ENCODE results near the gene HOXD13. TPM values are rescaled to one million over a fixed set of nuclear protein-coding genes. Genes with fewer than 3 reads are reported as not detected.

The HOXD13 gene
- total and polyA plus RNA-seq, 2 donors (not counting 1 experiment from before 2014, with no cell fraction given) = not detected

- Mint-ChIP-seq H3K27ac (no peak overlapping the region), H3K4me1 (peaks cover 5% of the 10 kb centered on the region), H3K9me3 (ENCODE audit: insufficient read depth) (peaks cover 2% of the 10 kb centered on the region), H3K27me3 (peaks cover 76% of the 10 kb centered on the region), H3K4me3 (no peak overlapping the region)
- H3K36me3 ChIP-seq (replicated peaks in 1 of 2; ENCODE audit: control extremely low read depth in 1 of 2, control insufficient read depth in 1 of 2, extremely low read depth in 1 of 2, insufficient read depth in 2 of 2, low read length in 1 of 2) = no peaks in the 10 kb centered on the region
- TF ChIP-seq EZH2 (IDR thresholded peaks at IDR 0.05; ENCODE audit: borderline replicate concordance, insufficient read depth, low read depth, low read length, poor library complexity, severe bottlenecking) = no peak
- TF ChIP-seq, protein P1, sequence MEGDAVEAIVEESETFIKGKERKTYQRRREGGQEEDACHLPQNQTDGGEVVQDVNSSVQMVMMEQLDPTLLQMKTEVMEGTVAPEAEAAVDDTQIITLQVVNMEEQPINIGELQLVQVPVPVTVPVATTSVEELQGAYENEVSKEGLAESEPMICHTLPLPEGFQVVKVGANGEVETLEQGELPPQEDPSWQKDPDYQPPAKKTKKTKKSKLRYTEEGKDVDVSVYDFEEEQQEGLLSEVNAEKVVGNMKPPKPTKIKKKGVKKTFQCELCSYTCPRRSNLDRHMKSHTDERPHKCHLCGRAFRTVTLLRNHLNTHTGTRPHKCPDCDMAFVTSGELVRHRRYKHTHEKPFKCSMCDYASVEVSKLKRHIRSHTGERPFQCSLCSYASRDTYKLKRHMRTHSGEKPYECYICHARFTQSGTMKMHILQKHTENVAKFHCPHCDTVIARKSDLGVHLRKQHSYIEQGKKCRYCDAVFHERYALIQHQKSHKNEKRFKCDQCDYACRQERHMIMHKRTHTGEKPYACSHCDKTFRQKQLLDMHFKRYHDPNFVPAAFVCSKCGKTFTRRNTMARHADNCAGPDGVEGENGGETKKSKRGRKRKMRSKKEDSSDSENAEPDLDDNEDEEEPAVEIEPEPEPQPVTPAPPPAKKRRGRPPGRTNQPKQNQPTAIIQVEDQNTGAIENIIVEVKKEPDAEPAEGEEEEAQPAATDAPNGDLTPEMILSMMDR (IDR thresholded peaks at IDR 0.05) = no peak
- no peaks in the 10 kb centered on the region for H4K20me1 ChIP-seq (ENCODE audit: control insufficient read depth, insufficient read depth, low read length, poor library complexity, severe bottlenecking)
- DNase-seq (no peak), ATAC-seq (ENCODE audit: low read depth) (no peak)
- ChIA-PET CTCF (interaction anchor here (1.5 kb wide), 1 partner anchor 10 kb away, joined by 4 read pairs; no protein-coding TSS in a partner anchor), POLR2A (no interaction called here)
- no peak overlapping the region for H3K4me2 ChIP-seq (replicated peaks; ENCODE audit: low read depth, low read length, poor library complexity, severe bottlenecking)
- H3K9ac ChIP-seq (ENCODE audit: low read length) = no peak overlapping the region
- H2AFZ ChIP-seq (ENCODE audit: insufficient read depth, low read depth, low read length, poor library complexity, severe bottlenecking) = no peak overlapping the region
- WGBS (ENCODE audit: insufficient coverage) = 28% methylated on average over 40 of the region's 40 CpGs
- H3K27me3 ChIP-seq (replicated peaks in 1 of 4; ENCODE audit: control extremely low read depth in 1 of 4, control insufficient read depth in 3 of 4, insufficient read depth in 4 of 4, low read length in 3 of 4) = peaks cover 0 to 92% (median 77%) of the 10 kb centered on the region in 4 experiments
- peaks cover under 1 to 17% of the 10 kb centered on the region in 2 donors for H3K4me1 ChIP-seq (ENCODE audit: control insufficient read depth in 2 of 2, insufficient read depth in 2 of 2, low read length in 2 of 2)
- peaks cover 0 to 60% (median 2%) of the 10 kb centered on the region in 3 donors for H3K9me3 ChIP-seq (ENCODE audit: control extremely low read depth in 1 of 3, control insufficient read depth in 2 of 3, insufficient read depth in 1 of 3, low read length in 2 of 3)
- intact Hi-C loops (cut with micrococcal nuclease) = no loop called here
- H3K4me3 ChIP-seq (ENCODE audit: control extremely low read depth in 1 of 5, extremely low read depth in 1 of 5, insufficient read depth in 1 of 5, low read depth in 2 of 5, low read length in 4 of 5) = no peak overlapping the region
- H3K27ac ChIP-seq (ENCODE audit: low read length in 2 of 2) = no peak overlapping the region
- H3K79me2 ChIP-seq (ENCODE audit: control insufficient read depth, insufficient read depth, low read length) = no peaks in the 10 kb centered on the region
Observed at GRCh38 chr2:176117162-176117822, 24.8 kb downstream of the HOXD13 start.

DNA sequence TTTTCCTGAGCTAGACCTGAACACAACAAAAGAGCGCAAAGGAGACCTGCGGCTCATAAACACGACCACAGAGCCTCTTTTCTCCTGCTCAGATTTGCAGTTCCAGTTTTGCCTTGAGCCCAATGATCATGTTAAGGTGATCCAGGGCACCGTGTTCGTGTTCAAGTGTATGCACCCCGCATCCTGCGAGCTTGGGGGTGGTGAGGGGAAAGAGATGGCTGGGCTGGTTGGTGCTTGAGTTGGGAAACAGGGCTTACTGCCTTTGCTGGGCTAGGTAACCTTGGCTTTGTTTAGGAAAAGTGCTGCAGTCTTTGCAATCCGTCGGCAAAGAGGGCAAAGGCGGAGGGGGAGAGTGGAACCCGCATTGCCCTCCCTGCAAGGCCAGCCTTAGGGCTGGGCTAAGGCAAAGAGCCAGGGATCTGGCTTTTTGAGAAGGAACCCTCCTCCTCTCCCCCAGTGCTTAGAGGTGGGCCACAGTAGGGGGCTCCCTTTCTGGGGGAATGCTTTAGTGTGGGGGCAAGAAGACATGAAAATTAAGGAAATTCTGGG is 25.4 kb downstream of the HOXD13 start:
- no peak overlapping the region for H3K4me2 ChIP-seq (replicated peaks; ENCODE audit: low read depth, low read length, poor library complexity, severe bottlenecking)
- no peaks in the 10 kb centered on the region for H4K20me1 ChIP-seq (ENCODE audit: control insufficient read depth, insufficient read depth, low read length, poor library complexity, severe bottlenecking)
- H3K27ac Mint-ChIP-seq = no peak overlapping the region
- CTCF ChIA-PET = interaction anchor here (1.5 kb wide), 1 partner anchor 9 kb away, joined by 4 read pairs; no protein-coding TSS in a partner anchor
- peaks cover 74% of the 10 kb centered on the region for H3K27me3 Mint-ChIP-seq
- intact Hi-C loops (cut with micrococcal nuclease) = no loop called here
- H3K4me3 ChIP-seq (ENCODE audit: control extremely low read depth in 1 of 5, extremely low read depth in 1 of 5, insufficient read depth in 1 of 5, low read depth in 2 of 5, low read length in 4 of 5) = no peak overlapping the region
- H3K4me1 Mint-ChIP-seq = peaks cover 8% of the 10 kb centered on the region
- ATAC-seq (ENCODE audit: low read depth) (no peak), DNase-seq (no peak)
- no peak overlapping the region for H3K27ac ChIP-seq (ENCODE audit: low read length in 2 of 2)
- H3K9ac ChIP-seq (ENCODE audit: low read length) = no peak overlapping the region
- no peaks in the 10 kb centered on the region for H3K79me2 ChIP-seq (ENCODE audit: control insufficient read depth, insufficient read depth, low read length)
- no peak overlapping the region for H3K4me3 Mint-ChIP-seq
- peaks cover 0 to 60% (median 2%) of the 10 kb centered on the region in 3 donors for H3K9me3 ChIP-seq (ENCODE audit: control extremely low read depth in 1 of 3, control insufficient read depth in 2 of 3, insufficient read depth in 1 of 3, low read length in 2 of 3)
- WGBS (ENCODE audit: insufficient coverage) = 14% methylated on average over 11 of the region's 11 CpGs
- POLR2A ChIA-PET = no interaction called here
- H3K27me3 ChIP-seq (replicated peaks in 1 of 4; ENCODE audit: control extremely low read depth in 1 of 4, control insufficient read depth in 3 of 4, insufficient read depth in 4 of 4, low read length in 3 of 4) = peaks cover 0 to 92% (median 75%) of the 10 kb centered on the region in 4 experiments
- peaks cover 5 to 24% of the 10 kb centered on the region in 2 donors for H3K4me1 ChIP-seq (ENCODE audit: control insufficient read depth in 2 of 2, insufficient read depth in 2 of 2, low read length in 2 of 2)
- no peaks in the 10 kb centered on the region for H3K36me3 ChIP-seq (replicated peaks in 1 of 2; ENCODE audit: control extremely low read depth in 1 of 2, control insufficient read depth in 1 of 2, extremely low read depth in 1 of 2, insufficient read depth in 2 of 2, low read length in 1 of 2)
- peaks cover 2% of the 10 kb centered on the region for H3K9me3 Mint-ChIP-seq (ENCODE audit: insufficient read depth)
- no peak overlapping the region for H2AFZ ChIP-seq (ENCODE audit: insufficient read depth, low read depth, low read length, poor library complexity, severe bottlenecking)
- TF ChIP-seq, protein P1 (IDR thresholded peaks at IDR 0.05) = no peak
- TF ChIP-seq EZH2 (IDR thresholded peaks at IDR 0.05; ENCODE audit: borderline replicate concordance, insufficient read depth, low read depth, low read length, poor library complexity, severe bottlenecking) = no peak

All from B cell (primary cell).